Endothelial cell of umbilical vein (primary cell): Measurements from ENCODE around the gene CLK4. TPM values are rescaled to one million over a fixed set of nuclear protein-coding genes. Genes with fewer than 3 reads are reported as not detected.

ENCODE experiments used
- BruUV-seq: library from RNA; stranded (reverse); fragments of 400-500 nt; replicated peaks from 2 replicates; lab custom pipeline; 2021; lab: Mats Ljungman, UMichigan
- CTCF ChIA-PET: fragments of 300-600, 350-600 bp; sonication (Branson Sonifier 250); formaldehyde crosslinking; loops from one replicate; lab custom pipeline; 2021; ENCODE audit warnings: antibody characterized with exemption, inconsistent platforms; lab: Charles Lee
- POLR2A ChIA-PET: fragments of 300-600, 350-600 bp; sonication (Branson Sonifier 250); formaldehyde crosslinking; loops from one replicate; lab custom pipeline; 2021; ENCODE audit warnings: antibody characterized with exemption, inconsistent platforms; lab: Charles Lee
- DNase-seq: peaks from one replicate; pipeline ENCODE4 v3.0.0-alpha.2; 2011; ENCODE audit warnings: low read depth, low spot score
- FAIRE-seq: peaks from 2 replicates; lab custom pipeline; 2011; peaks lifted over from hg19 to GRCh38; lab: Jason Lieb, UNC
- H2AFZ ChIP-seq: 2 replicates; pipeline ENCODE4 v1.6.0; 2012; ENCODE audit warnings: low read depth, low read length, control low read depth, inconsistent platforms
- H3K27ac ChIP-seq: 2 replicates; pipeline ENCODE4 v1.5.1; 2011; ENCODE audit warnings: low read depth, mild to moderate bottlenecking, control low read depth, low read length, moderate library complexity; ENCODE audit not compliant: insufficient read depth
- H3K27me3 ChIP-seq, 2 experiments: 2 replicates each; pipeline versions ENCODE4 v1.6.0 to v1.6.1; 2011; ENCODE audit warnings: low read length in 2 of 2, mixed read lengths in 1 of 2; ENCODE audit not compliant: control insufficient read depth in 2 of 2, insufficient read depth in 2 of 2
- H3K36me3 ChIP-seq, 2 experiments: 2 replicates in 1 of 2; 3 replicates in 1 of 2; pipeline ENCODE4 v1.5.1; 2011; ENCODE audit warnings: low read length in 2 of 2, mild to moderate bottlenecking in 1 of 2, moderate library complexity in 1 of 2; ENCODE audit not compliant: control insufficient read depth in 2 of 2, insufficient read depth in 2 of 2; ENCODE audit errors: extremely low read depth in 1 of 2
- H3K4me1 ChIP-seq: 3 replicates; pipeline ENCODE4 v1.5.1; 2011; ENCODE audit warnings: mild to moderate bottlenecking, low read length; ENCODE audit not compliant: control insufficient read depth, insufficient read depth; ENCODE audit errors: extremely low read depth
- H3K4me2 ChIP-seq: 2 replicates; pipeline ENCODE4 v1.6.1; 2011; ENCODE audit warnings: low read length, control low read depth, mixed read lengths; ENCODE audit not compliant: insufficient read depth
- H3K4me3 ChIP-seq, 3 experiments: fragments of 200-600 bp in 1 of 3; sonication (generic), shearing (Covaris generic) in 1 of 3; replicated peaks in 1 of 3; 2 replicates each; pipeline ENCODE4 v1.5.1; 2011 to 2016; ENCODE audit warnings: control low read depth in 3 of 3, low read length in 3 of 3, mild to moderate bottlenecking in 2 of 3, inconsistent platforms in 1 of 3, low read depth in 1 of 3, moderate library complexity in 1 of 3; ENCODE audit not compliant: insufficient read depth in 1 of 3
- H3K79me2 ChIP-seq: 2 replicates; pipeline ENCODE4 v1.6.0; 2012; ENCODE audit warnings: low read length, inconsistent platforms; ENCODE audit not compliant: control insufficient read depth, insufficient read depth
- H3K9ac ChIP-seq: replicated peaks from 2 replicates; pipeline ENCODE3; 2011; ENCODE audit warnings: low read length, control low read depth; ENCODE audit not compliant: insufficient read depth; ENCODE audit errors: extremely low read depth
- H3K9me1 ChIP-seq: replicated peaks from 3 replicates; pipeline ENCODE4 v1.6.0; 2011; ENCODE audit warnings: mild to moderate bottlenecking, low read length; ENCODE audit not compliant: control insufficient read depth, insufficient read depth; ENCODE audit errors: extremely low read depth
- H3K9me3 ChIP-seq: replicated peaks from 2 replicates; pipeline ENCODE4 v1.5.1; 2012; ENCODE audit warnings: low read length, inconsistent platforms; ENCODE audit not compliant: control insufficient read depth, insufficient read depth
- H4K20me1 ChIP-seq: replicated peaks from 2 replicates; pipeline ENCODE3; 2011; ENCODE audit warnings: mild to moderate bottlenecking, low read length; ENCODE audit not compliant: control insufficient read depth, insufficient read depth; ENCODE audit errors: extremely low read depth
- CTCF ChIP-seq, 2 donors: IDR thresholded peaks; 1 replicate in 1 of 2; 2 replicates in 1 of 2; pipeline ENCODE4 v1.5.1; 2011; ENCODE audit warnings: low read length in 2 of 2, mild to moderate bottlenecking in 2 of 2, moderate library complexity in 2 of 2, control low read depth in 1 of 2, inconsistent platforms in 1 of 2, low read depth in 1 of 2; ENCODE audit not compliant: insufficient read depth in 1 of 2; ENCODE audit errors: extremely low read depth in 1 of 2
- EZH2 ChIP-seq: IDR thresholded peaks from 2 replicates; pipeline ENCODE4 v1.6.1; 2012; ENCODE audit warnings: borderline replicate concordance, low read depth, mild to moderate bottlenecking, moderate library complexity, low read length, inconsistent platforms; ENCODE audit not compliant: severe bottlenecking
- FOS ChIP-seq: IDR thresholded peaks from 2 replicates; pipeline ENCODE4 v1.6.1; 2011; ENCODE audit warnings: mild to moderate bottlenecking, low read length, moderate library complexity, borderline replicate concordance; ENCODE audit not compliant: insufficient read depth
- GATA2 ChIP-seq: IDR thresholded peaks from 2 replicates; pipeline ENCODE4 v1.7.0; 2011; ENCODE audit warnings: low read depth, mild to moderate bottlenecking, moderate library complexity, mixed read lengths, low read length; ENCODE audit not compliant: insufficient read length, insufficient read depth
- JUN ChIP-seq: IDR thresholded peaks from 2 replicates; pipeline ENCODE4 v1.6.1; 2011; ENCODE audit warnings: borderline replicate concordance, low read depth; ENCODE audit not compliant: insufficient read length, insufficient read depth
- MAX ChIP-seq: IDR thresholded peaks from 2 replicates; pipeline ENCODE4 v1.6.1; 2011; ENCODE audit not compliant: insufficient read depth, insufficient read length
- MYC ChIP-seq: IDR thresholded peaks from one replicate; pipeline ENCODE4 v1.6.1; 2011; ENCODE audit warnings: mild to moderate bottlenecking, low read depth, low read length
- POLR2A ChIP-seq: IDR thresholded peaks from 2 replicates; pipeline ENCODE4 v1.6.1; 2012; ENCODE audit warnings: low read depth, mild to moderate bottlenecking, control low read depth, low read length
- POLR2AphosphoS5 ChIP-seq: IDR thresholded peaks from 2 replicates; pipeline ENCODE4 v1.6.1; 2012; ENCODE audit warnings: low read depth, mild to moderate bottlenecking, control low read depth, low read length, moderate library complexity; ENCODE audit not compliant: insufficient read depth
- dilution Hi-C: fragments of 300-500 bp; cut with MboI; formaldehyde crosslinking; loops from one replicate; pipeline ENCODE4 v1.15.0; 2019; ENCODE audit warnings: low sequenced_read_pairs; ENCODE audit not compliant: extremely low pct_ligation_motif_present
- intact Hi-C: fragments of 100-400 bp; cut with micrococcal nuclease; formaldehyde crosslinking; loops from one replicate; pipeline ENCODE4 v1.10.0; 2022
- polyA plus RNA-seq, 4 experiments: library from polyadenylated mRNA; depleted of rRNA in 3 of 4; stranded (reverse) in 3 of 4; unstranded in 1 of 4; fragments of >200 nt; gene quantifications; 2 replicates each; pipeline versions ENCODE4 v1.2.1 to v1.2.3, GENCODE V29; 2011 to 2012; ENCODE audit warnings: missing spikeins in 1 of 4
- total RNA-seq: library from RNA; stranded (reverse); gene quantifications from 2 replicates; pipeline ENCODE4 v1.2.3, GENCODE V29; 2021

CLK4 gene
- total and polyA plus RNA-seq, 2 donors (not counting 3 experiments of a cell fraction or from before 2014, with no cell fraction given): 7.0 to 19.2 TPM

- POLR2A ChIA-PET: no interaction called here
- CTCF ChIA-PET: no interaction called here
Measured at GRCh38 chr5:178670351-178670885, 43.6 kb upstream of the CLK4 start.

GRCh38 chr5:178668579-178668978 lies 41.7 kb upstream of the CLK4 start:
- intact Hi-C loops: no loop called here
- no peak overlapping the region for H3K9ac ChIP-seq
- dilution Hi-C loops: no loop called here
- H3K9me3 ChIP-seq: no peaks in the 10 kb centered on the region
- no peaks in the 10 kb centered on the region for H3K9me1 ChIP-seq
- no peaks in the 10 kb centered on the region for H3K79me2 ChIP-seq
- DNase-seq (no peak), FAIRE-seq (no peak)
- H3K4me1 ChIP-seq: no peaks in the 10 kb centered on the region
- H3K27ac ChIP-seq: no peak overlapping the region
- BruUV-seq: no TSS peak
- no peak overlapping the region for H2AFZ ChIP-seq
- H3K36me3 ChIP-seq: no peaks in the 10 kb centered on the region
- no peaks in the 10 kb centered on the region for H3K27me3 ChIP-seq
- H3K4me3 ChIP-seq: no peak overlapping the region
- H4K20me1 ChIP-seq: no peaks in the 10 kb centered on the region
- ChIA-PET POLR2A (no interaction called here), CTCF (no interaction called here)
- TF ChIP-seq GATA2 (no peak), CTCF (IDR thresholded peaks at IDR 0.05; ENCODE audit: extremely low read depth in 1 of 2, insufficient read depth in 1 of 2, low read depth in 1 of 2, low read length in 2 of 2) (no peak), FOS (no peak), MYC (no peak), POLR2A (no peak), JUN (no peak), MAX (no peak), POLR2AphosphoS5 (no peak), EZH2 (no peak)
- H3K4me2 ChIP-seq: no peak overlapping the region

More at GRCh38 chr5:178670351-178670885, 43.6 kb upstream of the CLK4 start:
- Histone ChIP-seq H3K27ac (no peak overlapping the region), H2AFZ (no peak overlapping the region), H3K9me1 (no peaks in the 10 kb centered on the region), H3K4me1 (no peaks in the 10 kb centered on the region), H3K9me3 (no peaks in the 10 kb centered on the region), H3K27me3 (no peaks in the 10 kb centered on the region), H3K9ac (no peak overlapping the region), H3K4me2 (no peak overlapping the region), H3K79me2 (no peaks in the 10 kb centered on the region), H4K20me1 (no peaks in the 10 kb centered on the region), H3K4me3 (no peak overlapping the region), H3K36me3 (no peaks in the 10 kb centered on the region)
- BruUV-seq: no TSS peak
- intact Hi-C loops (no loop called here), dilution Hi-C loops (no loop called here)
- FAIRE-seq (no peak), DNase-seq (no peak)
- no peak for TF ChIP-seq JUN
- no peak for TF ChIP-seq MYC
